Measurements from ENCODE around the gene ZCRB1. TPM values are rescaled to one million over a fixed set of nuclear protein-coding genes. Genes with fewer than 3 reads are reported as not detected.
A peak's percentile ranks its signal among the peaks of the same experiment; 100 is the strongest.
"Not testable (repeated sequence)": the region's sequence is repeated elsewhere in the genome, so short reads cannot be mapped to it uniquely, and the experiment has no call there.

The ZCRB1 gene
- total RNA-seq, 1 donor = 40.1 TPM

DNA sequence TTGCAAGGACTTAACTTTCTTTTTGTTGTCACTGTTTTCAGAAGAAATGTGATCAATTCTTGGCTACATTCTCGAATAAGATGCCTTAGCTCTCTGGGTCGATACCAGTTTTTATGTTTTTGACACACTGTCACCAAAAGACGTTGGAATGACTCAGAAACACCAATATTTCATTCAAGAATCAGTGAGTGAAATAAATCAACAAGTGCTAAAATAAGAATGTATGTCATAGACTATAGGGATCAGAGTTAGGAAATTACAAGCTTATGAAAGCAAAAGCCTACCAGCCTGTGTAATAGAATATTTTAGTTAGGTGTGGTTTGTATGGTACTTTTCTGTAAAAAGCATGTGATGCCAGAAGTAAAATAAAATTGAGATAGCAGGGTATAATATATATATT, 17.8 kb upstream of the ZCRB1 start:
- no peak for DNase-seq (ENCODE audit: low read depth)

GRCh38 chr12:42342028-42342427, 16.1 kb upstream of the ZCRB1 start:
- no peak for DNase-seq (ENCODE audit: low read depth)
- no peak overlapping the region for H3K4me3 ChIP-seq (ENCODE audit: low read depth, low read length)
- TF ChIP-seq CTCF (IDR thresholded peaks at IDR 0.05; ENCODE audit: insufficient read depth, low read length) = no peak

More for the DNA sequence above, 17.8 kb upstream of the ZCRB1 start:
- no peak overlapping the region for H3K4me3 ChIP-seq (ENCODE audit: low read depth, low read length)
- TF ChIP-seq CTCF (IDR thresholded peaks at IDR 0.05; ENCODE audit: insufficient read depth, low read length) = no peak

GRCh38 chr12:42338280-42338679, 12.4 kb upstream of the ZCRB1 start:
- no peak for DNase-seq (ENCODE audit: low read depth)
- no peak for TF ChIP-seq CTCF (IDR thresholded peaks at IDR 0.05; ENCODE audit: insufficient read depth, low read length)
- H3K4me3 ChIP-seq (ENCODE audit: low read depth, low read length) = no peak overlapping the region

GRCh38 chr12:42336286-42336685, 10.4 kb upstream of the ZCRB1 start:
- DNase-seq (ENCODE audit: low read depth) = no peak
- no peak for TF ChIP-seq CTCF (IDR thresholded peaks at IDR 0.05; ENCODE audit: insufficient read depth, low read length)
- H3K4me3 ChIP-seq (ENCODE audit: low read depth, low read length) = no peak overlapping the region

GRCh38 chr12:42332301-42333285, 6.7 kb upstream of the ZCRB1 start:
- peak; percentile 58 for TF ChIP-seq CTCF (IDR thresholded peaks at IDR 0.05; ENCODE audit: insufficient read depth, low read length)
- DNase-seq (ENCODE audit: low read depth) = peak; percentile 69
- H3K4me3 ChIP-seq (ENCODE audit: low read depth, low read length) = no peak overlapping the region

DNA sequence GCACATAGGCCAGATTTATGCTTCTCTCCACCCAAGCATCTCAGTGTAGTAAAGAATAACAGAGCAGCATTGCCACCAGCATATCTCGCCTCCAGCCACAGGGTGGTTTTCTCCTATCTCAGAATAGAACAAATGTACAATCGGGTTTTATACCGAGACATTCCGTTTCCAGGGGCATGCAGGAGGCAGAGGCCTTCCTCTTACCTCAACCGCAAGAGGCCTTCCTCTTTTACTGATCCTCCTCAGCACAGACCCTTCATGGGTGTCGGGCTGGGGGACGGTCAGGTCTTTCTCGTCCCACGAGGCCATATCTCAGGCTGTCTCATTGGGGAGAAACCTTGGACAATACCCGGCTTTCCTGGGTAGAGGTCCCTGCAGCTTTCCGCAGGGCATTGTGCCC, 4.2 kb upstream of the ZCRB1 start:
- DNase-seq (ENCODE audit: low read depth); H3K4me3 ChIP-seq (ENCODE audit: low read depth, low read length): not testable (repeated sequence)

DNA sequence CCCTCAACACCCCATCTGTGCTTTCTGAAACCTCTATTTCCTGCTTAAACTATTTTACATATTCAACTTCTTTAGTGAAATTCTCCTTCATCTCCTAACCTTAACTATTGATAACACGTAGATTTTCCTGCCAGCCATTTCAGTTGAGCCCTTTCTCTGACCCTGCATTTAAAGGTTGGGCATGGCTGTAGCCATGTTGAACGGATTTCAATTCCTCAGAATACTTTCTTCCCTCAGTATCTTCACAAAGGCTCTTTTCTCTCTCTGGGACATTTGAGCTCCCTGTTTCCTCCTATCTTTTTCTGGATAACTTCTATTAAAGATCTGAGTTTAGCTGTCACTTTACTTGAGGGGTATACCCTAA, 1.3 kb upstream of the ZCRB1 start:
- H3K4me3 ChIP-seq (ENCODE audit: low read depth, low read length) = peak overlapping the region; percentile 80
- TF ChIP-seq CTCF (IDR thresholded peaks at IDR 0.05; ENCODE audit: insufficient read depth, low read length) = no peak
- DNase-seq (ENCODE audit: low read depth) = no peak
